HCT116 (cell line): Measurements from ENCODE around the gene FNDC3B. TPM values are rescaled to one million over a fixed set of nuclear protein-coding genes. Genes with fewer than 3 reads are reported as not detected.

Experiments used
- ATAC-seq: fragments of 200-7000 bp; cut with Tn5 transposase; 2 replicates; pipeline ENCODE4 v1.9.1; 2020; ENCODE audit warnings: mild to moderate bottlenecking, moderate library complexity
- BruUV-seq: library from RNA; stranded (reverse); fragments of 400-500 nt; replicated peaks from 2 replicates; lab custom pipeline; 2021; lab: Mats Ljungman, UMichigan
- CTCF ChIA-PET: fragments of 300-600 bp; sonication (Branson Sonifier 250); formaldehyde crosslinking; loops from one replicate; lab custom pipeline; 2021; ENCODE audit warnings: antibody characterized with exemption; lab: Charles Lee
- POLR2A ChIA-PET: fragments of 300-600, 350-600 bp; sonication (Branson Sonifier 250); formaldehyde crosslinking; loops from one replicate; lab custom pipeline; 2021; ENCODE audit warnings: antibody characterized with exemption; lab: Charles Lee
- RAD21 ChIA-PET, 2 experiments: fragments of 300-600 bp; sonication (Branson Sonifier 250); formaldehyde crosslinking; loops; one replicate each; lab custom pipeline; 2023; ENCODE audit warnings: low total read pairs in 2 of 2; ENCODE audit not compliant: uncharacterized antibody in 2 of 2, unreplicated experiment in 2 of 2, low non-redundant PET in 1 of 2; lab: Charles Lee
- DNase-seq: peaks from one replicate; pipeline ENCODE4 v3.0.0-alpha.2; 2010; ENCODE audit warnings: low read depth, low spot score
- H2AFZ ChIP-seq: fragments of 200-600 bp; shearing (Covaris generic), sonication (generic); 2 replicates; pipeline ENCODE4 v1.6.1; 2017; ENCODE audit warnings: low read depth, mixed run types, mixed read lengths, antibody characterized with exemption, low read length; ENCODE audit not compliant: poor library complexity, severe bottlenecking
- H3K27ac ChIP-seq: 2 replicates; pipeline ENCODE4 v1.5.1; 2012; ENCODE audit warnings: low read depth, low read length
- H3K27me3 ChIP-seq: fragments of 200-600 bp; sonication (generic); 2 replicates; pipeline ENCODE4 v1.6.1; 2016; ENCODE audit warnings: mixed run types, low read length, mixed read lengths; ENCODE audit not compliant: insufficient read depth
- H3K36me3 ChIP-seq, 2 experiments: fragments of 200-500 bp in 1 of 2; fragments of 200-600 bp in 1 of 2; sonication (Bioruptor generic) in 1 of 2; sonication (generic) in 1 of 2; 2 replicates each; pipeline versions ENCODE4 v1.5.1 to v1.6.1; 2014 to 2016; ENCODE audit warnings: low read length in 2 of 2, inconsistent platforms in 1 of 2, mixed read lengths in 1 of 2, mixed run types in 1 of 2; ENCODE audit not compliant: insufficient read depth in 2 of 2, control insufficient read depth in 1 of 2
- H3K4me1 ChIP-seq, 2 experiments: fragments of 200-600 bp in 1 of 2; sonication (generic) in 1 of 2; 2 replicates each; pipeline versions ENCODE4 v1.5.1 to v1.6.1; 2012 to 2017; ENCODE audit warnings: low read length in 2 of 2, inconsistent platforms in 1 of 2, mild to moderate bottlenecking in 1 of 2, mixed read lengths in 1 of 2, mixed run types in 1 of 2, moderate library complexity in 1 of 2; ENCODE audit not compliant: insufficient read depth in 2 of 2, control insufficient read depth in 1 of 2
- H3K4me2 ChIP-seq: fragments of 200-600 bp; sonication (generic); 2 replicates; pipeline ENCODE4 v1.6.1; 2017; ENCODE audit warnings: mixed run types, low read length, mixed read lengths
- H3K4me3 ChIP-seq, 2 experiments: fragments of 200-600 bp in 1 of 2; sonication (generic) in 1 of 2; replicated peaks in 1 of 2; 2 replicates each; pipeline ENCODE4 v1.5.1; 2011 to 2016; ENCODE audit warnings: low read length in 2 of 2, control low read depth in 1 of 2, low read depth in 1 of 2, mild to moderate bottlenecking in 1 of 2, mixed read lengths in 1 of 2, mixed run types in 1 of 2
- H3K79me2 ChIP-seq: fragments of 200-600 bp; sonication (generic); 2 replicates; pipeline ENCODE4 v1.6.1; 2017; ENCODE audit warnings: mild to moderate bottlenecking, mixed run types, low read length, moderate library complexity, mixed read lengths; ENCODE audit not compliant: insufficient read depth
- H3K9ac ChIP-seq: fragments of 200-600 bp; sonication (generic); 2 replicates; pipeline ENCODE4 v1.6.1; 2016; ENCODE audit warnings: low read length, mixed read lengths
- H3K9me2 ChIP-seq: fragments of 200-600 bp; sonication (generic), shearing (Covaris generic); 2 replicates; pipeline ENCODE4 v1.6.1; 2017; ENCODE audit warnings: mixed run types, mild to moderate bottlenecking, moderate library complexity; ENCODE audit not compliant: insufficient read depth
- H3K9me3 ChIP-seq, 2 experiments: fragments of 200-500 bp in 1 of 2; fragments of 200-600 bp in 1 of 2; sonication (Bioruptor generic) in 1 of 2; sonication (generic) in 1 of 2; 2 replicates each; pipeline ENCODE4 v1.6.1; 2014 to 2017; ENCODE audit warnings: low read length in 2 of 2, mixed read lengths in 2 of 2, inconsistent platforms in 1 of 2, low read depth in 1 of 2, mild to moderate bottlenecking in 1 of 2, mixed run types in 1 of 2, moderate library complexity in 1 of 2; ENCODE audit not compliant: control insufficient read depth in 1 of 2, insufficient read depth in 1 of 2
- H4K20me1 ChIP-seq: fragments of 200-600 bp; sonication (generic), shearing (Covaris generic); 2 replicates; pipeline ENCODE4 v1.6.1; 2017; ENCODE audit warnings: mixed run types, mild to moderate bottlenecking, moderate library complexity; ENCODE audit not compliant: insufficient read depth
- EGR1 ChIP-seq: IDR thresholded peaks from 2 replicates; pipeline ENCODE4 v1.6.1; 2012; ENCODE audit warnings: low read depth
- EZH2phosphoT487 ChIP-seq: fragments of 200-600 bp; IDR thresholded peaks from 2 replicates; pipeline ENCODE4 v1.6.1; 2018; ENCODE audit warnings: antibody characterized with exemption, borderline replicate concordance
- FOSL1 ChIP-seq: IDR thresholded peaks from 2 replicates; pipeline ENCODE4 v1.6.1; 2012; ENCODE audit warnings: low read depth
- JUND ChIP-seq: IDR thresholded peaks from 2 replicates; pipeline ENCODE4 v1.6.1; 2012
- MAX ChIP-seq: IDR thresholded peaks from 2 replicates; pipeline ENCODE4 v1.6.1; 2012
- POLR2AphosphoS5 ChIP-seq: IDR thresholded peaks from 2 replicates; pipeline ENCODE4 v1.6.1; 2011; ENCODE audit warnings: mild to moderate bottlenecking, low read depth, low read length, moderate library complexity
- RAD21 ChIP-seq: IDR thresholded peaks from 2 replicates; pipeline ENCODE4 v1.6.1; 2012; ENCODE audit warnings: low read depth, mild to moderate bottlenecking
- REST ChIP-seq: IDR thresholded peaks from 2 replicates; pipeline ENCODE4 v1.6.1; 2012; ENCODE audit warnings: low read depth
- SIN3A ChIP-seq: IDR thresholded peaks from 2 replicates; pipeline ENCODE4 v1.6.1; 2012; ENCODE audit warnings: low read depth
- TCF7L2 ChIP-seq: IDR thresholded peaks from 2 replicates; pipeline ENCODE4 v1.7.0; 2011; ENCODE audit warnings: borderline replicate concordance, inconsistent platforms; ENCODE audit not compliant: insufficient read depth, insufficient read length; ENCODE audit errors: extremely low read depth
- YY1 ChIP-seq: IDR thresholded peaks from 2 replicates; pipeline ENCODE4 v1.6.1; 2011; ENCODE audit warnings: low read length, low read depth, moderate library complexity, mild to moderate bottlenecking; ENCODE audit not compliant: insufficient replicate concordance; ENCODE audit errors: extremely low read depth
- intact Hi-C: fragments of 100-400 bp; cut with micrococcal nuclease; formaldehyde crosslinking; loops from 2 replicates; pipeline ENCODE4 v1.10.0; 2022
- total RNA-seq: library from RNA; stranded (reverse); gene quantifications from one replicate; pipeline ENCODE4 v1.2.1, GENCODE V29; 2021; ENCODE audit not compliant: unreplicated experiment

FNDC3B gene
- total RNA-seq, 1 experiment from 2014 or later, result 45.7 TPM

GRCh38 chr3:172102883-172103310 lies 63.5 kb downstream of the FNDC3B start:
- no peak overlapping the region for H2AFZ ChIP-seq
- H3K4me2 ChIP-seq, result no peak overlapping the region
- ChIA-PET CTCF (no interaction called here), POLR2A (no interaction called here), RAD21 (no interaction called here)
- TF ChIP-seq EZH2phosphoT487 (no peak), YY1 (no peak), RAD21 (no peak), MAX (no peak), POLR2AphosphoS5 (no peak), FOSL1 (no peak), TCF7L2 (no peak), EGR1 (no peak), SIN3A (no peak), JUND (no peak), REST (no peak)
- DNase-seq, result no peak
- no peak overlapping the region for H3K4me3 ChIP-seq
- peaks cover 58% of the 10 kb centered on the region for H3K79me2 ChIP-seq
- H3K36me3 ChIP-seq, result no peaks in the 10 kb centered on the region
- H3K27me3 ChIP-seq, result no peaks in the 10 kb centered on the region
- H3K4me1 ChIP-seq, result peaks cover 0 to 7% of the 10 kb centered on the region in 2 experiments; a peak in 2 of 4 replicates
- H3K9me2 ChIP-seq, result no peaks in the 10 kb centered on the region
- no TSS peak for BruUV-seq
- no peak overlapping the region for H3K27ac ChIP-seq
- no peak for ATAC-seq
- no peaks in the 10 kb centered on the region for H3K9me3 ChIP-seq
- H3K9ac ChIP-seq, result no peak overlapping the region
- H4K20me1 ChIP-seq, result 0 out of 2 replicates have a peak, but pooled peaks cover 8% of the 10 kb centered on the region
- intact Hi-C loops, result no loop called here
